SH-SY5Y (cell line): ENCODE measurements around the gene COA7.

ENCODE experiments used
- GATA2 ChIP-seq: IDR thresholded peaks from 2 replicates; pipeline ENCODE4 v1.6.1; 2011; ENCODE audit warnings: mild to moderate bottlenecking, low read depth, low read length
- GATA3 ChIP-seq: IDR thresholded peaks from 2 replicates; pipeline ENCODE4 v1.6.1; 2011; ENCODE audit warnings: low read depth, mild to moderate bottlenecking, low read length, moderate library complexity

The COA7 gene

GRCh38 chr1:52681136-52681535, 17.0 kb downstream of the COA7 start:
- no peak for TF ChIP-seq GATA2
- no peak for TF ChIP-seq GATA3

GRCh38 chr1:52680353-52680752, 17.8 kb downstream of the COA7 start:
- no peak for TF ChIP-seq GATA3
- TF ChIP-seq GATA2 = no peak

- TF ChIP-seq GATA2 (no peak), GATA3 (no peak)
These were observed 18.6 kb downstream of the COA7 start for GRCh38 chr1:52679498-52679897.

DNA sequence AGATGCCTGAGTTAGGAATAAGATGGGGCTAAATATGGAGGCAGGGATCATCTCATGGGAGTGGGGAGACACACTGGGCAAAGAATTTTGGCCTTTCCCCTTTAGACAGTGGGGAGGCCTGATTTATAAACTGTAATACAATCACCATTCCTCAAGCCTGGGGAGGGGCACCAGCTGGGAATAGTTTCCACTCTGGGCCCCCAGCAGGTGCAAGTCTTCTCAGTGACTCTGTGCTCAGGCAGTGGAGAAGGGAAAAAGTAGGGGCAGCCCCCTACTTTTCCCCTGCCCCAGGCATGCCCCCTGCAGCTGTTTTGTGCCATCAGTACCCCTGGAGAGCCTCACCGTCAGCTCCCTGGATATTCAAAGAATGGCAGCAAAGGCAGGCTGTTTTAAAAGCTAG, 19.1 kb downstream of the COA7 start:
- TF ChIP-seq GATA2 (no peak), GATA3 (no peak)

DNA sequence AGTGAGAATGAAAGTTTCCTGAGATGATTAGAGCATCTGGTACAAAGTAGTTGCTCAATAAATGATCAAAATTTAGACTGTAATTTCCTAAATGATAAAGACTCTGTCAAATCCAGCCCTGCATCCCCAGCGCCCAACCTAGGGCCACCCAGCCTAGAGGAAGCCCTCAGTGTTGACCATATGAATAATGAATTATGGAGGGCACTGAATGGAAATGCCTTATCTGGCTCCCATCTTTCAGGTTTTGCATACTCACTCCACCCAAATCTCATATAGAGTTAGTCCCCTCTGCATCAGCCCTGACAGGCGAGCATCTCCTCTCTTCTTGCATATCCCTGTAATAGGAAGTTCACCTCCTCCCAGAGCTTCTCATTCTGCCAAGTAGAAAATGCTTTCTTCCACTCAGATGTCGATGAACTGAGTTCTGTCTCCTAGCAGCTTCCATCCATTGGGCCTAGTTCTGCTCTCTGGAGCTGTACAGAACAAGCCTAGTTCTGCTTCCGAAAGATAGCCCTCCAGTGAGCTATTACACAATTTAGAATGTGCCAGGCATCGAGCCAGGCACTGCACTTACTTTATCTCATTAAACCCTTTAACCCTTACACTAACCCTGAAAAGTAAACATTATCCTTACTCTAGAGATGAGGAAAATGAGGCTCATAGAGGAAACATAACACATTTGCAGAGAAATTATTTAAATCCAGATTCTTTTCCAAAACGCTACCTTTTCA, 20.9 kb downstream of the COA7 start:
- TF ChIP-seq GATA3 = no peak
- TF ChIP-seq GATA2 = peak; percentile 33

DNA sequence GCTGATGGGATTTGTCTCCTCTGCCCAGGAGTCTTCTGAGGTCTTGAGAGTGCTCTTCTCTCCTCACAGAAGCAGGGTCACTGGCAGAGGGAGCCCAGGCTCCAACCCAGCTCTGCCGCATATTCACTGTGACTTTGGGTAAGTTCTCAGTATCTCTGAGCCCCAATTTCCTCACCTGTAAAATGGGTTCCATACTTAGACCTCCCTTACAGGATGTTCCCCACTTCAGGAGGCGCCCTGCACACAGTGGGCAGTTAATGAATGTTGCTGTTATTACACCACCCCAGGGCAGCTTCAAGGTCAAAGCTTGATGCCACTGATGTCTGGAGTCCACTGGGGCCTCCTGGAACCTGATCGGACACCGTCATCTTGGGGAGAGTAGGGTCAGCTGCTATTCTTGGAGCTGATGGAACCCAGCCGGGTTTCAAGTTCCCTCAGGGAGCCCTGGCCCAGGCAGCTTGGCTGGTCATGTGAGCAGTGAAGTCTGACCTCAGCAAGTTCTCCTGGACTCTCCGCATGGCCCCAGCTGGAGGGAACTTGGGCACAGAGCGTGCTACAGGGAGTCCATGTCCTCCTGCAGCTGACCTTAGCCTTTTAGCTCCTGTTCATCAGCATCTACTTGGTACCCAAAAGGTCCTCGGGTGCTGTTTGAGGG, 21.8 kb downstream of the COA7 start:
- TF ChIP-seq GATA2 = no peak
- no peak for TF ChIP-seq GATA3

DNA sequence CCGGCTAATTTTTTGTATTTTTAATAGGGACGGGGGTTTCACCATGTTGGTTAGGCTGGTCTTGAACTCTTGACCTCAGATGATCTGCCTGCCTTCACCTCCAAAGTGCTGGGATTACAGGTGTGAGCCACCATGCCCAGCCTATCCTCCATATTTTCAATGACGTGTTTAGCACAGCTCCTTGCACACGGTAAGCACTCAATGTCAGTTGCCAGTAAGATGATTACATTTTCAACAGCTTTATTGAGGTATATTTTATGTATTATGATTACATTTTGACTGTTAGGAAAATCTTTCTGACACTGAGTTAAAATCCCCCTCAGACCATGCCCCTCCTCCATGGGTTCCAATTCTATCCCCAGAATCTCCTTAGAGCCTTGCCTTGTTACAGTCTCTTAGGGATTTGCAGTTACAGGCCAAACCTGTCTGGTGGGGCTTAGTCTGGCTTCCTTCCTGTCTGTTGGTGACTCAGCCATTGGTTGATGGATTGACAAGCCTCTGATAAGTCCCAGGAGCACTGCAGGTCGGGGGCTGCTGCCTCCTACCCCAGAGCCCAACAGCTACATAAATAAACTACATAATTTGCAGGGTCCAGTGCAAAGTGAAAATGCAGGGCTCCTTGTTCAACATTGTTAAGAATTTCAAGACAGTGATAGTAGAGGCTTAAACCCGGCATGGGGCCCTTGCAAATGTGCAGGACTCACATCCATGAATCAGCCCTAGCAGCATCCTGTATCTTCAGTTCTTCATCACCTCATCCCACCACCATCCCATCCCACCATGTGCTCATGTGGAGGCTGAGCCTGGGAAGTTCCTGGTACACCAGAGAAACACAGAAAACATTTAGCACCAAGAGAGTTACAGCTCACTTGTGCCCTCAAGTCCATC, 23.4 kb downstream of the COA7 start:
- TF ChIP-seq GATA3 = no peak
- TF ChIP-seq GATA2 = no peak

GRCh38 chr1:52673513-52673912, 24.6 kb downstream of the COA7 start:
- TF ChIP-seq GATA3 = no peak
- TF ChIP-seq GATA2 = no peak

DNA sequence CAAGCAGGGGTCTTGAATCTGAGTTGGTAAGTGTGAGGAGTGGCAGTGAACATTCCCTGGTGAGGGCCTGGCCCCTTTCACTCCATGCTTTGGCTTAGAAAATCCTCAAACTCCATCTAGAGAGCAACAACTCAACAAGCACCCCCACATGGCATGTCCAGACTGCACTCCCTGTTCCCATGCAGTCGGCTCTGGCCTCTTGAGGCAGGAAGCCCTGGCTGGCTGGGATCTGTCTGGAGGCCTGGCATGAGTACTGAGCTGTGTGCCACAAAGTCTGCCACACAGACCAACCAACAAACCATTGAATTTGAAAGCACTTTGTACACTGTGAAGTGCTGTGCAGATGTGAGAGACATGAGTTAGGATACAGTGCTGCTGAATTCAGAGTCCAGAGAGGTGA, 25.2 kb downstream of the COA7 start:
- TF ChIP-seq GATA2 = no peak

- TF ChIP-seq GATA2 (no peak), GATA3 (no peak)
These were observed 27.5 kb downstream of the COA7 start for GRCh38 chr1:52670604-52671003.

DNA sequence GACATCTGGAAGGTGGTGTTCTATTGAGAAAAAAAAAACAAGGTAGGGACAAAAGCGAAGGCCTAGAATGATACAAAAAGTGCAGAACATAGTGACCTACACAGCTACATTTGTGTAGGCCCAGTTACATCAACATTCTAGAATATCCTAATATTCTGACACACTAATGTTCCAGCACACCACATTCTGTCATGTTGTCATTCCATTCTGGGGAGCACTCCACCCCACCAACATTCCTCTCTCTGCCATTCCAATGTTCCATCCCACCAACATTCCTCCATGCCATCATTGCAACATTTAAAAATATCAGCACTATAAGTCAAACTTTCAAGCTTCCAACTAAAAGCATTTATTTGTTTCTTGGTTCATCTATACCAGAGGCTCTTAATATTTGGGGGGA, 28.5 kb downstream of the COA7 start:
- TF ChIP-seq GATA3 (no peak), GATA2 (no peak)

GRCh38 chr1:52668711-52669110, 29.4 kb downstream of the COA7 start:
- TF ChIP-seq GATA2 (no peak), GATA3 (no peak)

GRCh38 chr1:52667984-52668383, 30.2 kb downstream of the COA7 start:
- no peak for TF ChIP-seq GATA2
- TF ChIP-seq GATA3 = no peak

- TF ChIP-seq GATA3 (no peak), GATA2 (no peak)
These were observed 30.9 kb downstream of the COA7 start for GRCh38 chr1:52667290-52667689.
